AG09319 (cell line): ENCODE measurements around the gene ATF4.

Experiments
- DNase-seq: peaks from one replicate; pipeline ENCODE4 v3.0.0-alpha.2; 2010; ENCODE audit warnings: low read depth; ENCODE audit errors: extremely low read depth
- TF ChIP-seq, protein P1 (sequence below): IDR thresholded peaks from 2 replicates; pipeline ENCODE4 v1.5.1; 2011; ENCODE audit warnings: low read depth, mild to moderate bottlenecking, inconsistent platforms, low read length, moderate library complexity

ATF4 gene

DNA sequence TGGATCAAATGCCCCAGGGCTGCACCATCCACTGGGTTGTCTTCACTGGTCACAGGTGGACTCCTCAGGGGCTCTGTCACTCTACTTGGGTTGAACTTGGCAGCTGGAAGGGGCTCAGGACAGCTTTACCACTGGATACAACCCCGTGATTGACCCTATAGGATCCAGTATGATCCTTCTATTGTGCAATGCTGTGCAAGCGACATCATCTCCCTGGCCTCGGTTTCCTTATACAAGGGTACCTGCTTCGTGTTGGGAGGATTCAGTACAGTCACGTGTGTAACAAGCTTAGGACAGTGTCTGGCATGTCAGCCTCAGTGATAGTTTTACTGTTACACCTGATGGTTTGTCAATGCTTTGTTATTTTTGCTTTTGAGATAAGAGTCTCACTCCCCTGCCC lies 38.8 kb upstream of the ATF4 start:
- TF ChIP-seq, protein P1, sequence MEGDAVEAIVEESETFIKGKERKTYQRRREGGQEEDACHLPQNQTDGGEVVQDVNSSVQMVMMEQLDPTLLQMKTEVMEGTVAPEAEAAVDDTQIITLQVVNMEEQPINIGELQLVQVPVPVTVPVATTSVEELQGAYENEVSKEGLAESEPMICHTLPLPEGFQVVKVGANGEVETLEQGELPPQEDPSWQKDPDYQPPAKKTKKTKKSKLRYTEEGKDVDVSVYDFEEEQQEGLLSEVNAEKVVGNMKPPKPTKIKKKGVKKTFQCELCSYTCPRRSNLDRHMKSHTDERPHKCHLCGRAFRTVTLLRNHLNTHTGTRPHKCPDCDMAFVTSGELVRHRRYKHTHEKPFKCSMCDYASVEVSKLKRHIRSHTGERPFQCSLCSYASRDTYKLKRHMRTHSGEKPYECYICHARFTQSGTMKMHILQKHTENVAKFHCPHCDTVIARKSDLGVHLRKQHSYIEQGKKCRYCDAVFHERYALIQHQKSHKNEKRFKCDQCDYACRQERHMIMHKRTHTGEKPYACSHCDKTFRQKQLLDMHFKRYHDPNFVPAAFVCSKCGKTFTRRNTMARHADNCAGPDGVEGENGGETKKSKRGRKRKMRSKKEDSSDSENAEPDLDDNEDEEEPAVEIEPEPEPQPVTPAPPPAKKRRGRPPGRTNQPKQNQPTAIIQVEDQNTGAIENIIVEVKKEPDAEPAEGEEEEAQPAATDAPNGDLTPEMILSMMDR: no peak
- DNase-seq: no peak

GRCh38 chr22:39482768-39483167 lies 37.6 kb upstream of the ATF4 start:
- DNase-seq: no peak
- TF ChIP-seq, protein P1: no peak

- no peak for DNase-seq
Measured at GRCh38 chr22:39486951-39487825, 33.2 kb upstream of the ATF4 start.

DNA sequence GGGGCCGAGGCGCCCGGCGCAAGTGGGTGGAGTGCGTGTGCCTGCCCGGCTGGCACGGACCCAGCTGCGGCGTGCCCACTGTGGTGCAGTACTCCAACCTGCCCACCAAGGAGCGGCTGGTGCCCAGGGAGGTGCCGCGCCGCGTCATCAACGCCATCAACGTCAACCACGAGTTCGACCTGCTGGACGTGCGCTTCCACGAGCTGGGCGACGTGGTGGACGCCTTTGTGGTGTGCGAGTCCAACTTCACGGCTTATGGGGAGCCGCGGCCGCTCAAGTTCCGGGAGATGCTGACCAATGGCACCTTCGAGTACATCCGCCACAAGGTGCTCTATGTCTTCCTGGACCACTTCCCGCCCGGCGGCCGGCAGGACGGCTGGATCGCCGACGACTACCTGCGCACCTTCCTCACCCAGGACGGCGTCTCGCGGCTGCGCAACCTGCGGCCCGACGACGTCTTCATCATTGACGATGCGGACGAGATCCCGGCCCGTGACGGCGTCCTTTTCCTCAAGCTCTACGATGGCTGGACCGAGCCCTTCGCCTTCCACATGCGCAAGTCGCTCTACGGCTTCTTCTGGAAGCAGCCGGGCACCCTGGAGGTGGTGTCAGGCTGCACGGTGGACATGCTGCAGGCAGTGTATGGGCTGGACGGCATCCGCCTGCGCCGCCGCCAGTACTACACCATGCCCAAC lies 32.4 kb upstream of the ATF4 start:
- no peak for DNase-seq
- TF ChIP-seq, protein P1: no peak

More at GRCh38 chr22:39486951-39487825, 33.2 kb upstream of the ATF4 start:
- TF ChIP-seq, protein P1: no peak

- TF ChIP-seq, protein P1: no peak
- DNase-seq: no peak
Measured at GRCh38 chr22:39488563-39489083, 31.7 kb upstream of the ATF4 start.

DNA sequence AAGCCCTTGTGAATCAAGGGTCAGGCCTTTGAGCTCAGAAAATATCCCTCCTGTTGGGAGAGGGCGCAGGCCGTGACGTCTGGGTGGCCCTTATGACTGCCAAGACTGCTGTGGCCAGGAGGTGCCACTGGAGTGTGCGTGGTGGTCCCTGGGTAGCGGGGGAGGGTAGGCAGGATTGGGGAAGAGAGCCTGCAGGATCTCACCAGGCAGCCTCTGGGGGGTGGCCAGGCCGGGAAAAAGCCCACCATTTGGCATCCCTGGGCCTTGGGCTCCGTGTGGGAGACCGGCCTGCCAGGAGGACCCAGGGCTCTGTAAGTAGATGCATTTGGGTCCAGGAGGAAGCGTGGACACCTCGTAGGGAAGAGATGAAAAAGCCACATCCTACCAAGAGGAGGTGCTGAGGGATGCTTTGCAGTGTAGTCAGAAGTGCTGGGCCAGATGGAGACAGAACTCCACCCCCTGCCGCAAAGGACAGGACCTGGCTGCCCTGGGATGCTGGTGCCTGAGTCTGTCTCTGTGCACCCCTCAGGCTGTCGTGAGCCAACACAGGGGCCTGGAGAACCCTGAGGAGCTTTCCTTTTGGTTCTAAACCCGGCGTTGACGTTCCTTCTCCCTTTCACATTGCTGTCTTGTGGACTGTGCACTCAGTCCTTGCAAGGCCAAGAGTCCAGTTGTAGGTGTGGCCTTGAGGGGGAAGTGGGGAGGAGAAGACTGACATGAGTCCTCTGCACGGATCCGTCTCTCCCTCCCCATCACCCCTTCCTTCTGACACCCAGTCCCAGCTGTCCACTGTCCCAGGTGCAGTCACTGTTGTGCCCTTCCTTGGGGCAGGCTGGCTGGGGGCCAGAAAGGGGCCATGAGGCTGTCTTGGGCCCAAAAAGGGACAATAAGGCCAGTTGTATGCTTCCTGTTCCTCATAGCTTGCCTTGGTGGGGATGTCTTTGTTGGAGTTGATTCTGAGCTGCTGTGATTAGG lies 31.0 kb upstream of the ATF4 start:
- TF ChIP-seq, protein P1: no peak
- no peak for DNase-seq
